ENCODE measurements around the gene MUL1. TPM values are rescaled to one million over a fixed set of nuclear protein-coding genes. Genes with fewer than 3 reads are reported as not detected.

Gene MUL1
- total RNA-seq, 2 experiments from 2014 or later = 21.0 to 21.8 TPM

GRCh38 chr1:20479840-20480239, 28.1 kb downstream of the MUL1 start:
- Mint-ChIP-seq H3K4me3 (no peak overlapping the region), H3K27me3 (peaks cover 80% of the 10 kb centered on the region), H3K27ac (no peak overlapping the region), H3K9me3 (no peaks in the 10 kb centered on the region), H3K4me1 (peaks cover 6% of the 10 kb centered on the region), H3K36me3 (ENCODE audit: low read depth) (no peaks in the 10 kb centered on the region)
- CTCF ChIA-PET = no interaction called here
- no peak for DNase-seq
- POLR2A ChIA-PET = no interaction called here

- ChIA-PET POLR2A (no interaction called here), CTCF (no interaction called here)
- no peaks in the 10 kb centered on the region for H3K36me3 Mint-ChIP-seq (ENCODE audit: low read depth)
- H3K9me3 Mint-ChIP-seq = no peaks in the 10 kb centered on the region
- no peak overlapping the region for H3K27ac Mint-ChIP-seq
- DNase-seq = no peak
- no peaks in the 10 kb centered on the region for H3K4me1 Mint-ChIP-seq
- no peak overlapping the region for H3K4me3 Mint-ChIP-seq
- H3K27me3 Mint-ChIP-seq = peaks cover 80% of the 10 kb centered on the region
Measured at GRCh38 chr1:20478057-20478635, 29.8 kb downstream of the MUL1 start.

GRCh38 chr1:20477348-20478056, 30.4 kb downstream of the MUL1 start:
- Mint-ChIP-seq H3K9me3 (no peaks in the 10 kb centered on the region), H3K4me3 (no peak overlapping the region), H3K27ac (no peak overlapping the region), H3K4me1 (no peaks in the 10 kb centered on the region), H3K27me3 (peaks cover 76% of the 10 kb centered on the region), H3K36me3 (ENCODE audit: low read depth) (no peaks in the 10 kb centered on the region)
- DNase-seq = no peak
- CTCF ChIA-PET = no interaction called here
- POLR2A ChIA-PET = no interaction called here

- no peak overlapping the region for H3K27ac Mint-ChIP-seq
- peaks cover 69% of the 10 kb centered on the region for H3K27me3 Mint-ChIP-seq
- DNase-seq = no peak
- CTCF ChIA-PET = no interaction called here
- no peak overlapping the region for H3K4me3 Mint-ChIP-seq
- no peaks in the 10 kb centered on the region for H3K9me3 Mint-ChIP-seq
- POLR2A ChIA-PET = no interaction called here
- H3K4me1 Mint-ChIP-seq = no peaks in the 10 kb centered on the region
- H3K36me3 Mint-ChIP-seq (ENCODE audit: low read depth) = no peaks in the 10 kb centered on the region
Measured at GRCh38 chr1:20476265-20477038, 31.5 kb downstream of the MUL1 start.

GRCh38 chr1:20474996-20475395, 33.0 kb downstream of the MUL1 start:
- Mint-ChIP-seq H3K4me3 (no peak overlapping the region), H3K9me3 (no peaks in the 10 kb centered on the region), H3K27ac (no peak overlapping the region), H3K4me1 (no peaks in the 10 kb centered on the region), H3K27me3 (peaks cover 60% of the 10 kb centered on the region), H3K36me3 (ENCODE audit: low read depth) (no peaks in the 10 kb centered on the region)
- DNase-seq = no peak
- ChIA-PET POLR2A (no interaction called here), CTCF (no interaction called here)

GRCh38 chr1:20474333-20474975, 33.5 kb downstream of the MUL1 start:
- ChIA-PET POLR2A (no interaction called here), CTCF (no interaction called here)
- Mint-ChIP-seq H3K27me3 (peaks cover 58% of the 10 kb centered on the region), H3K27ac (no peak overlapping the region), H3K4me1 (no peaks in the 10 kb centered on the region), H3K4me3 (no peak overlapping the region), H3K9me3 (no peaks in the 10 kb centered on the region), H3K36me3 (ENCODE audit: low read depth) (no peaks in the 10 kb centered on the region)
- no peak for DNase-seq

- Mint-ChIP-seq H3K9me3 (no peaks in the 10 kb centered on the region), H3K36me3 (ENCODE audit: low read depth) (no peaks in the 10 kb centered on the region), H3K4me3 (no peak overlapping the region), H3K4me1 (no peaks in the 10 kb centered on the region), H3K27ac (no peak overlapping the region), H3K27me3 (peaks cover 56% of the 10 kb centered on the region)
- ChIA-PET CTCF (no interaction called here), POLR2A (no interaction called here)
- no peak for DNase-seq
Measured at GRCh38 chr1:20473894-20474293, 34.1 kb downstream of the MUL1 start.

GRCh38 chr1:20472860-20473711, 34.9 kb downstream of the MUL1 start:
- no peaks in the 10 kb centered on the region for H3K4me1 Mint-ChIP-seq
- no peaks in the 10 kb centered on the region for H3K9me3 Mint-ChIP-seq
- H3K27ac Mint-ChIP-seq = no peak overlapping the region
- no peak for DNase-seq
- no peaks in the 10 kb centered on the region for H3K36me3 Mint-ChIP-seq (ENCODE audit: low read depth)
- no peak overlapping the region for H3K4me3 Mint-ChIP-seq
- peaks cover 51% of the 10 kb centered on the region for H3K27me3 Mint-ChIP-seq
- CTCF ChIA-PET = no interaction called here
- POLR2A ChIA-PET = no interaction called here

- no peak overlapping the region for H3K4me3 Mint-ChIP-seq
- POLR2A ChIA-PET = no interaction called here
- CTCF ChIA-PET = no interaction called here
- H3K4me1 Mint-ChIP-seq = no peaks in the 10 kb centered on the region
- H3K27me3 Mint-ChIP-seq = peaks cover 48% of the 10 kb centered on the region
- H3K9me3 Mint-ChIP-seq = no peaks in the 10 kb centered on the region
- no peak overlapping the region for H3K27ac Mint-ChIP-seq
- no peak for DNase-seq
- no peaks in the 10 kb centered on the region for H3K36me3 Mint-ChIP-seq (ENCODE audit: low read depth)
Measured at GRCh38 chr1:20472121-20472520, 35.8 kb downstream of the MUL1 start.

- Mint-ChIP-seq H3K9me3 (no peaks in the 10 kb centered on the region), H3K4me3 (no peak overlapping the region), H3K36me3 (ENCODE audit: low read depth) (no peaks in the 10 kb centered on the region), H3K4me1 (no peaks in the 10 kb centered on the region), H3K27ac (no peak overlapping the region), H3K27me3 (peaks cover 40% of the 10 kb centered on the region)
- ChIA-PET POLR2A (no interaction called here), CTCF (interaction anchor here (0.5 to 1.6 kb wide), 2 partner anchors 23 to 317 kb away, joined by 4 to 6 read pairs; no protein-coding TSS in a partner anchor)
- no peak for DNase-seq
Measured at GRCh38 chr1:20470194-20470593, 37.8 kb downstream of the MUL1 start.

- ChIA-PET POLR2A (no interaction called here), CTCF (interaction anchor here (0.5 to 1.6 kb wide), 2 partner anchors 24 to 316 kb away, joined by 4 to 6 read pairs; no protein-coding TSS in a partner anchor)
- Mint-ChIP-seq H3K27ac (no peak overlapping the region), H3K4me3 (no peak overlapping the region), H3K27me3 (peaks cover 34% of the 10 kb centered on the region), H3K36me3 (ENCODE audit: low read depth) (no peaks in the 10 kb centered on the region), H3K4me1 (no peaks in the 10 kb centered on the region), H3K9me3 (no peaks in the 10 kb centered on the region)
- no peak for DNase-seq
Measured at GRCh38 chr1:20469406-20470076, 38.4 kb downstream of the MUL1 start.

- DNase-seq = no peak
- H3K4me1 Mint-ChIP-seq = no peaks in the 10 kb centered on the region
- H3K36me3 Mint-ChIP-seq (ENCODE audit: low read depth) = no peaks in the 10 kb centered on the region
- H3K27me3 Mint-ChIP-seq = peaks cover 17% of the 10 kb centered on the region
- no peaks in the 10 kb centered on the region for H3K9me3 Mint-ChIP-seq
- no peak overlapping the region for H3K4me3 Mint-ChIP-seq
- POLR2A ChIA-PET = no interaction called here
- H3K27ac Mint-ChIP-seq = no peak overlapping the region
- CTCF ChIA-PET = interaction anchor here (0.6 kb wide), 2 partner anchors 250 to 767 kb away, joined by 3 read pairs; no protein-coding TSS in a partner anchor
Measured at GRCh38 chr1:20466273-20466672, 41.7 kb downstream of the MUL1 start.
